MM.1S (cell line): Measurements from ENCODE around the gene SCAPER.

Source experiments
- EZH2 ChIP-seq: fragments of 300-600 bp; sonication (generic); optimal IDR thresholded peaks from 2 replicates; pipeline ENCODE3; 2017; ENCODE audit warnings: low read depth, mild to moderate bottlenecking, antibody characterized with exemption, low read length, mixed read lengths
- EZH2phosphoT487 ChIP-seq: fragments of 300-600 bp; sonication (generic); IDR thresholded peaks from 2 replicates; pipeline ENCODE4 v1.6.1; 2018; ENCODE audit warnings: antibody characterized with exemption, low read length
- TF ChIP-seq, protein P1 (sequence below): fragments of 300-600 bp; sonication (generic); IDR thresholded peaks from 2 replicates; pipeline ENCODE4 v1.5.1; 2016; ENCODE audit warnings: antibody characterized with exemption, low read length, mixed read lengths

DNA sequence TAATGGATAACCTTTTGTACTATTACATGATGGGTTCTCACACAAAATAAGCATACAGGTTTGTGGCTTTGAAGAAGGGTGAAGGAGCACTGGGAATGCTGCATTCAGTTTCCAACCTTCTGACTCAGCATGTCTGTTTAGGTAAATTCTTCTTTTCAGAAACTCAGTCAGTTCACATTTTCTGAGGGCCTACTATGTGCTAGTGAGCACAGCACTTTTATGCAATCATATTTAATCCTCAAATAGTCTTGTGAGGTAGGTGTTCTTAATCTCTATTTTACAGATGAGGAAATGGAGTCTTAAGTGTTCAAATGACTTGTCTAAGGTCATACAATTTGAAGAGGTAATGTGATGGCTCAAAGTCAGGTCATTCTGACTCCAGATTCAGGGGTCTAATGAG is 527.4 kb downstream of the SCAPER start:
- TF ChIP-seq, protein P1, sequence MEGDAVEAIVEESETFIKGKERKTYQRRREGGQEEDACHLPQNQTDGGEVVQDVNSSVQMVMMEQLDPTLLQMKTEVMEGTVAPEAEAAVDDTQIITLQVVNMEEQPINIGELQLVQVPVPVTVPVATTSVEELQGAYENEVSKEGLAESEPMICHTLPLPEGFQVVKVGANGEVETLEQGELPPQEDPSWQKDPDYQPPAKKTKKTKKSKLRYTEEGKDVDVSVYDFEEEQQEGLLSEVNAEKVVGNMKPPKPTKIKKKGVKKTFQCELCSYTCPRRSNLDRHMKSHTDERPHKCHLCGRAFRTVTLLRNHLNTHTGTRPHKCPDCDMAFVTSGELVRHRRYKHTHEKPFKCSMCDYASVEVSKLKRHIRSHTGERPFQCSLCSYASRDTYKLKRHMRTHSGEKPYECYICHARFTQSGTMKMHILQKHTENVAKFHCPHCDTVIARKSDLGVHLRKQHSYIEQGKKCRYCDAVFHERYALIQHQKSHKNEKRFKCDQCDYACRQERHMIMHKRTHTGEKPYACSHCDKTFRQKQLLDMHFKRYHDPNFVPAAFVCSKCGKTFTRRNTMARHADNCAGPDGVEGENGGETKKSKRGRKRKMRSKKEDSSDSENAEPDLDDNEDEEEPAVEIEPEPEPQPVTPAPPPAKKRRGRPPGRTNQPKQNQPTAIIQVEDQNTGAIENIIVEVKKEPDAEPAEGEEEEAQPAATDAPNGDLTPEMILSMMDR: no peak
- no peak for TF ChIP-seq EZH2phosphoT487
- TF ChIP-seq EZH2: no peak
